Bronchial epithelial cell (primary cell): ENCODE measurements around the gene SULT4A1. TPM values are rescaled to one million over a fixed set of nuclear protein-coding genes. Genes with fewer than 3 reads are reported as not detected.

Source experiments
- DNase-seq: peaks from one replicate; pipeline ENCODE4 v3.0.0-alpha.2; 2010; ENCODE audit warnings: low read depth
- FAIRE-seq: peaks from 2 replicates; lab custom pipeline; 2011; peaks lifted over from hg19 to GRCh38; lab: Jason Lieb, UNC
- H3K27me3 ChIP-seq: 2 replicates; pipeline ENCODE4 v1.5.1; 2011; ENCODE audit warnings: low read length; ENCODE audit not compliant: control insufficient read depth, insufficient read depth
- H3K36me3 ChIP-seq: 2 replicates; pipeline ENCODE4 v1.5.1; 2011; ENCODE audit warnings: low read length; ENCODE audit not compliant: control insufficient read depth, insufficient read depth
- H3K4me3 ChIP-seq: 2 replicates; pipeline ENCODE4 v1.5.1; 2011; ENCODE audit warnings: mild to moderate bottlenecking, low read depth, low read length, control low read depth
- CTCF ChIP-seq: IDR thresholded peaks from 2 replicates; pipeline ENCODE4 v1.5.1; 2011; ENCODE audit warnings: mild to moderate bottlenecking, moderate library complexity, low read length, control low read depth, inconsistent platforms; ENCODE audit not compliant: insufficient read depth, severe bottlenecking
- total RNA-seq: library from RNA; depleted of rRNA; stranded (reverse); fragments of >200 nt; gene quantifications from 2 replicates; pipeline ENCODE4 v1.2.1, GENCODE V29; 2014

SULT4A1 gene
- total RNA-seq, 1 donor from 2014 or later = under 0.01 TPM

- FAIRE-seq = no peak
- Histone ChIP-seq H3K36me3 (no peaks in the 10 kb centered on the region), H3K27me3 (no peaks in the 10 kb centered on the region), H3K4me3 (no peak overlapping the region)
- no peak for DNase-seq
- TF ChIP-seq CTCF = no peak
Observed at GRCh38 chr22:43838571-43839307, 23.6 kb downstream of the SULT4A1 start.

DNA sequence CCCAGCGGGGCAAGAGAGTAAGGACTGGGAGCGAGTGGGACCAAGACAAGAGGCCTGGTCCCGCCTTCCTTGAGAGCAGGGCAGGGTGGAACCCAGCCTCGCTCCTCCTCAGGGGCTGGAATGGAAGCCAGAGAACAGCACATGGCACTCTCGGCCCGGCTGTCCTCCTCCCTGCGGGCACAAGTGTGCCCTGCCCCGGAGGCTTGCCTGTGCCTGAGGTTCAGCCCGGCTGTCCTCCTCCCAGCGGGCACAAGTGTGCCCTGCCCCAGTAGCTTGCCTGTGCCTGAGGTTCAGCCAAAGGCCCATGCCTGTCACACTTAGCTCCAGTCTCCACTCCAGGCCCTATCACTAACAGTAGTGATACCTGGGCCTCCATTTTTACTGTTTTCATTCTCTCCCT is 24.2 kb downstream of the SULT4A1 start:
- FAIRE-seq (no peak), DNase-seq (no peak)
- Histone ChIP-seq H3K36me3 (no peaks in the 10 kb centered on the region), H3K27me3 (no peaks in the 10 kb centered on the region), H3K4me3 (no peak overlapping the region)
- TF ChIP-seq CTCF = no peak

DNA sequence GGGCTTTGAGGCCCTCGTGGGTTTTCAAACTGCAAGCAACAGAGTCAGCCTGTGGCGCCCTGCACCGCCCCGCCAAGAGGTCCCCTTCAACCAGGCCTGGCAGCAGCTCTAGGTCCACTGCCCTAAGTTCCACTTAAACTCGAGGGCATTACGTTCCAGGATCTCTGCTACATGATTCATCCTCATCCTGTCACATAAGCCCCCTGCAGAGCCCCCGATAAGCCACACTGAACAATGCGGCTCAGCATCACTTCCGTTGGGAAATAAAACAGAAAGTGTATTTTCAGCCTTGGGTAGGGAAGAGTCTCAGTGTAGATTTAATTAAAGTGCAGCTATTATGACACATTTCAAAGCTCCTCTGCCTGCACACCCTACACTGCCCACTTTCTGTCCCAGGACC is 24.6 kb downstream of the SULT4A1 start:
- DNase-seq (no peak), FAIRE-seq (no peak)
- Histone ChIP-seq H3K27me3 (no peaks in the 10 kb centered on the region), H3K36me3 (no peaks in the 10 kb centered on the region), H3K4me3 (no peak overlapping the region)
- no peak for TF ChIP-seq CTCF

DNA sequence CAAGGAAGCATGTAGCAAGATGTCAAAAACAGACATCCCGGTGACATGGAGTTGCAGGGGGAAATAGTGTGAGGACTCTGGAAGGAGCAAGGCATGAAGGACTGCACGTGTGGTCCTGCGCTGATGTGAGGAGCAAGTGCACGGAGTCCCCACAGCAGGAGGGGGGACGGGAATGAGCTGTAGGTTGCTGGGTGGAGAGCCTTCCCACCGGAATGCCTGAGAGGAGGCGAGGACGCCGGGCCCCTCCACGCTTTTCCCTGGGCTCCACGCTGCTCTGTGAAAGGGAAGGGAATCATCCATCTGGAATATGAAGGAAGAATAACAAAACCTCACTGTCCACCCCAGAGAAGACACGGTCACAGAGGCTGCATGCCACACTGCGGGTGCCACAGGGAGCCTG is 26.6 kb downstream of the SULT4A1 start:
- FAIRE-seq (no peak), DNase-seq (no peak)
- H3K4me3 ChIP-seq = no peak overlapping the region
- TF ChIP-seq CTCF = no peak
- no peaks in the 10 kb centered on the region for H3K27me3 ChIP-seq
- H3K36me3 ChIP-seq = no peaks in the 10 kb centered on the region

GRCh38 chr22:43835166-43835565 is 27.1 kb downstream of the SULT4A1 start:
- no peak for FAIRE-seq
- DNase-seq = no peak
- H3K27me3 ChIP-seq = no peaks in the 10 kb centered on the region
- H3K36me3 ChIP-seq = no peaks in the 10 kb centered on the region
- no peak for TF ChIP-seq CTCF
- H3K4me3 ChIP-seq = no peak overlapping the region
